T-helper 1 cell treated with Interleukin-12 subunit alpha and Interleukin-12 subunit beta and Interleukin-4 antibody, amounts not matched to agents 30 ng/mL and 1 ng/mL, for 36 hours (primary cell): Measurements from ENCODE around the gene SCUBE2. TPM values are rescaled to one million over a fixed set of nuclear protein-coding genes. Genes with fewer than 3 reads are reported as not detected.
"Not testable (repeated sequence)": the region's sequence is repeated elsewhere in the genome, so short reads cannot be mapped to it uniquely, and the experiment has no call there.

Experiments
- intact Hi-C: fragments of 100-400 bp; cut with micrococcal nuclease; formaldehyde crosslinking; loops from one replicate; pipeline ENCODE4 v1.15.1; 2024
- total RNA-seq: library from RNA; stranded (reverse); gene quantifications from 2 replicates; pipeline ENCODE4 v1.2.3, GENCODE V29; 2022

The SCUBE2 gene
- total RNA-seq, 1 donor from 2014 or later: not detected

GRCh38 chr11:9109858-9110731, 18.7 kb upstream of the SCUBE2 start:
- intact Hi-C loops: no loop called here

- intact Hi-C loops: no loop called here
Observed at GRCh38 chr11:9104580-9104979, 13.2 kb upstream of the SCUBE2 start.

- intact Hi-C loops: no loop called here
Observed at GRCh38 chr11:9103542-9104276, 12.3 kb upstream of the SCUBE2 start.

GRCh38 chr11:9099617-9100016, 8.2 kb upstream of the SCUBE2 start:
- intact Hi-C loops: no loop called here

GRCh38 chr11:9098455-9098854, 7.1 kb upstream of the SCUBE2 start:
- intact Hi-C loops: not testable (repeated sequence)

GRCh38 chr11:9097186-9097943, 6.0 kb upstream of the SCUBE2 start:
- intact Hi-C loops: not testable (repeated sequence)

GRCh38 chr11:9096427-9096826, 5.0 kb upstream of the SCUBE2 start:
- intact Hi-C loops: no loop called here

- intact Hi-C loops: no loop called here
Observed at GRCh38 chr11:9095421-9095820, 4.0 kb upstream of the SCUBE2 start.

GRCh38 chr11:9094420-9094819, 3.0 kb upstream of the SCUBE2 start:
- intact Hi-C loops: no loop called here

GRCh38 chr11:9092853-9093778, 1.7 kb upstream of the SCUBE2 start:
- intact Hi-C loops: loop anchor here (1.0 kb wide), 1 partner anchor 44 kb away; no protein-coding TSS in a partner anchor

- intact Hi-C loops: no loop called here
Observed at GRCh38 chr11:9092072-9092471, 673 bp upstream of the SCUBE2 start.

GRCh38 chr11:9090488-9091043, 833 bp downstream of the SCUBE2 start:
- intact Hi-C loops: no loop called here

GRCh38 chr11:9089636-9090035, 1.8 kb downstream of the SCUBE2 start:
- intact Hi-C loops: no loop called here

GRCh38 chr11:9089061-9089460, 2.3 kb downstream of the SCUBE2 start:
- intact Hi-C loops: no loop called here

GRCh38 chr11:9082575-9082974, 8.8 kb downstream of the SCUBE2 start:
- intact Hi-C loops: no loop called here

- intact Hi-C loops: no loop called here
Observed at GRCh38 chr11:9081153-9081552, 10.2 kb downstream of the SCUBE2 start.

GRCh38 chr11:9078113-9079086, 13.0 kb downstream of the SCUBE2 start:
- intact Hi-C loops: no loop called here

- intact Hi-C loops: no loop called here
Observed at GRCh38 chr11:9077164-9077563, 14.2 kb downstream of the SCUBE2 start.

- intact Hi-C loops: no loop called here
Observed at GRCh38 chr11:9076661-9077060, 14.7 kb downstream of the SCUBE2 start.
